Activated CD4-positive, alpha-beta memory T cell treated with anti-CD3 and anti-CD28 coated beads, Interleukin-2, amount 10 ng/mL, durations not matched to agents 7 days and 5 days (primary cell): ENCODE measurements around the gene SMYD4. TPM values are rescaled to one million over a fixed set of nuclear protein-coding genes. Genes with fewer than 3 reads are reported as not detected.
"Not testable (repeated sequence)": the region's sequence is repeated elsewhere in the genome, so short reads cannot be mapped to it uniquely, and the experiment has no call there.

Source experiments
- CTCF ChIA-PET: fragments of 350-600 bp; sonication (Branson Sonifier 250); formaldehyde crosslinking; loops from one replicate; lab custom pipeline; 2021; ENCODE audit warnings: antibody characterized with exemption, inconsistent platforms; lab: Charles Lee
- POLR2A ChIA-PET: fragments of 350-600 bp; sonication (Branson Sonifier 250); formaldehyde crosslinking; loops from one replicate; lab custom pipeline; 2021; ENCODE audit warnings: antibody characterized with exemption; lab: Charles Lee
- DNase-seq: peaks from one replicate; pipeline ENCODE4 v3.0.0-alpha.2; 2020
- H3K27ac Mint-ChIP-seq: one replicate; pipeline ENCODE4 v1.8.0; 2021; ENCODE audit warnings: mild to moderate bottlenecking, mixed read lengths
- H3K27me3 Mint-ChIP-seq: one replicate; pipeline ENCODE4 v1.8.0; 2021; ENCODE audit warnings: mixed read lengths
- H3K36me3 Mint-ChIP-seq: one replicate; pipeline ENCODE4 v1.8.0; 2021; ENCODE audit warnings: low read depth, mixed read lengths
- H3K4me1 Mint-ChIP-seq: one replicate; pipeline ENCODE4 v1.8.0; 2021; ENCODE audit warnings: mixed read lengths
- H3K4me3 Mint-ChIP-seq: one replicate; pipeline ENCODE4 v1.8.0; 2021; ENCODE audit warnings: mild to moderate bottlenecking, mixed read lengths
- H3K9me3 Mint-ChIP-seq: one replicate; pipeline ENCODE4 v1.8.0; 2021; ENCODE audit warnings: mixed read lengths
- total RNA-seq, 2 experiments: library from RNA; stranded (reverse); gene quantifications; one replicate each; pipeline ENCODE4 v1.2.3, GENCODE V29; 2021

SMYD4 gene
- total RNA-seq, 2 experiments from 2014 or later = 27.4 to 29.3 TPM

DNA sequence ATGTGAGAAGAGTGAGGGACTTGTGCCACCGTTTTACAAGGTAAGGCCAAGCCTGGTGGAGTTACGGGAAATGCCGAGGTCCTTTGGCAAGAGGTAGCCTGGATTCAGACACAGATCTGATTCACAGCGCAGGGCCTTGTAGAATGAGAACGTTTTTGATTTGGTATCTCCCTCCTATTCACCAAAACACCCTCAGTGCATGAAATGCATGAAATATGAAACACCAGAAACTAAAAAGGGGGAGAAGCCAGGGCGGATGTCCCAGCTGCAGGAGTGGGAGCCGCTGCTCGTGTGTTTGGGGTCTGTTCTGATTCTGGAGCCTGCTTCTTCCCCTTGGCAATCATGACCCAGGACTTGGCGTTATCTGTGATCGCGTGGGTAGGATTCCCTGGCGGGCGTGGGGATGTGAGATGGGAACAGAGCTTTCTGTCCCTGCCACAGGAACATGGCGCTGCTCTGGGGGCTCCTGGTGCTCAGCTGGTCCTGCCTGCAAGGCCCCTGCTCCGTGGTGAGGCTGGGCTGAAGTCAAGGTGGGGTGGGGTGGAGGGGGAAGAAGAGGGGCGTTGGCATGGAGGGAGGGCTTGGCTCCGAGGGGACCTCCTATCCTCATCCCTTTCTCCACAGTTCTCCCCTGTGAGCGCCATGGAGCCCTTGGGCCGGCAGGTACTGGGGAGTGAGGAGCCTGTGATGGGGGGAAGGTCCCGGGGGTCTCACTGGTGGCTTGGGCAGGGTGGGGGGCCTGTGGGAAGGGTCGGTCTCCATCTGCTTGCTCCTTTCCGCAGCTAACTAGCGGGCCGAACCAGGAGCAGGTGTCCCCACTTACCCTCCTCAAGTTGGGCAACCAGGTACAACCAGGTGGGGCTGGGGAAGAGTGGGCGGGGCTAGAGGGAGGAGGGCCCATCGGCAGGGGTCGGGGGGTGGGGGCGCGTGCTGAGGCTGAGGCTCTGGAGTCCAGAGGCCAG lies 84.9 kb downstream of the SMYD4 start:
- H3K9me3 Mint-ChIP-seq = no peaks in the 10 kb centered on the region
- H3K27me3 Mint-ChIP-seq = no peaks in the 10 kb centered on the region
- no peak overlapping the region for H3K4me3 Mint-ChIP-seq
- H3K27ac Mint-ChIP-seq = no peak overlapping the region
- ChIA-PET POLR2A (no interaction called here), CTCF (no interaction called here)
- no peaks in the 10 kb centered on the region for H3K4me1 Mint-ChIP-seq
- no peak for DNase-seq
- H3K36me3 Mint-ChIP-seq = no peaks in the 10 kb centered on the region

DNA sequence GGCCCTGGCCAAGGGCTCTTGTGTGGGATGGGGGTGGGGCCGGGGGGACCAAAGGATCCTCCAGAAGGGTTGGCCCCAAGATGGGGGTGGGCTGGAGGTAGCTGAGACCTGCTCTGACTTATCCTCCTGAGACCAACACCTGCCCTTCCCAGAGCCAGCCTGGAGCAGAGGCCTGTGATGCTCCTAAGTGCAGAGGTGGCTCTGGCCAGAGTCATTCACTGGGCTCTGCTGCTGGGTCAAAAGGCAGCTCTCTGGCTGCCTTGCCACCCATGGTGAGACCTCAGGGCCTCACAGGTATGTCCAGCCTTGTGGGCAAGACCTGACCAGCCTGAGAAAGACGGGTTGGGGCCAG lies 86.6 kb downstream of the SMYD4 start:
- no peaks in the 10 kb centered on the region for H3K36me3 Mint-ChIP-seq
- H3K4me1 Mint-ChIP-seq = no peaks in the 10 kb centered on the region
- no peaks in the 10 kb centered on the region for H3K9me3 Mint-ChIP-seq
- DNase-seq = no peak
- POLR2A ChIA-PET = interaction anchor here (1.3 kb wide), 1 partner anchor 10 kb away, joined by 3 read pairs; no protein-coding TSS in a partner anchor
- H3K27me3 Mint-ChIP-seq = no peaks in the 10 kb centered on the region
- no peak overlapping the region for H3K27ac Mint-ChIP-seq
- H3K4me3 Mint-ChIP-seq = no peak overlapping the region
- CTCF ChIA-PET = no interaction called here

DNA sequence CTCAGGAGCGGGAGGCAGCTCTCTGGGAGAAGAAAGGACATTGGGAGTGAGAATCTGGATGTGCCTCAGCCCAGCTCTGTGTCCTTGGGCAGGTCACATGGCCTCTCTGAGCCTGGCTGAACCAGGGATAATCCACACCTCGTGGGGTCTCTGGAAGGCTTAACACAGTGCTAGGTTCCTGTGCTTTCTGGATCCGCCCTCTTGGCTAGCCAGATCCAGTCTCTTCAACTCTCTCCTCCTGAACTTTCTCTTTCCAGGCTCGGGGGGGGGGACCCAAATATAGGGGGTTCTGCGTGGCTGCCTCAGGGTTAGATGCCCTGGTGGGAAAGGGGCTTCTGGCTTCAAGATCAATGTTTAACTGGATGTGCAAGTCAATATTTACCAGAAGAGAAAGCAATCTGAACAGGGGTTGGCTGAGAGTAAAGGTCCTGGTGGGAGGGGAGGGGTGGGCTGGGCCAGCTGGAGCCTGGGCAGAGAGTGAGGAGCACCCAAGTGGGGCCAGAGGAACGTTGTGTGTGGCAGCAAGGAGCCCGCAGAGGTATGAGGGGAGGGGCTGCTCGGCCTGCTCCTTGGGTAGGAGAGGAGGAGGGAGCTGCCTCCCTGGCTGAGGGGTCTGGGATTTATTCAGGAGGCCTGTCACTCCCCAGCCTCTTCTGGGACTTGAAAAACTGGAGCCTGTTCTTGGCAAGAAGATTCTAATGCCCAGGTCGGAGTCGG lies 87.2 kb downstream of the SMYD4 start, which contains the start of gene SERPINF2:
Gene SERPINF2 (plus strand): TSS at position 501 of the 717 bp plus-strand sequence. CDS start 2,125 bp downstream, outside the sequence.
- Mint-ChIP-seq H3K27ac (no peak within 1 kb of the TSS), H3K27me3 (no peaks in the 10 kb centered on the region), H3K4me3 (no peak within 1 kb of the TSS), H3K9me3 (no peaks in the 10 kb centered on the region), H3K36me3 (peaks cover 2% of the 10 kb centered on the region), H3K4me1 (no peaks in the 10 kb centered on the region)
- POLR2A ChIA-PET = interaction anchor here (1.3 kb wide), 1 partner anchor 11 kb away, joined by 3 read pairs; no protein-coding TSS in a partner anchor
- CTCF ChIA-PET = no interaction called here
- DNase-seq = no peak

DNA sequence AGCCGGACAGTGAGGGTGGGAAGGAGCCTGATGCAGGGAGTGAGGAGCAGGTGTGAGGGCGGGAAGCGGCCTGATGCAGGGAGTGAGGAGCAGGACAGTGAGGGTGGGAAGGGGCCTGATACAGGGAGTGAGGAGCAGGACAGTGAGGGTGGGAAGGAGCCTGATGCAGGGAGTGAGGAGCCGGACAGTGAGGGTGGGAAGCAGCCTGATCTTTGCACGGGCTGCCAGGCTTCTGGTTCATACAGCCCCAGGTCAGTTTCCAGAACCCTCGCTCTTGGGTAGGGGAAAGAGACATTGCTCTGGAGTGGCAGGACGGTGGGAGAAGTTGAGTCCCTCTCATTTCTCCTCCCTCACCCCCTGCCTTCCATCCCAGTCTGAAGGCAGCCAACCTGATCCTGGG lies 87.8 kb downstream of the SMYD4 start:
- H3K4me1 Mint-ChIP-seq = not testable (repeated sequence)

DNA sequence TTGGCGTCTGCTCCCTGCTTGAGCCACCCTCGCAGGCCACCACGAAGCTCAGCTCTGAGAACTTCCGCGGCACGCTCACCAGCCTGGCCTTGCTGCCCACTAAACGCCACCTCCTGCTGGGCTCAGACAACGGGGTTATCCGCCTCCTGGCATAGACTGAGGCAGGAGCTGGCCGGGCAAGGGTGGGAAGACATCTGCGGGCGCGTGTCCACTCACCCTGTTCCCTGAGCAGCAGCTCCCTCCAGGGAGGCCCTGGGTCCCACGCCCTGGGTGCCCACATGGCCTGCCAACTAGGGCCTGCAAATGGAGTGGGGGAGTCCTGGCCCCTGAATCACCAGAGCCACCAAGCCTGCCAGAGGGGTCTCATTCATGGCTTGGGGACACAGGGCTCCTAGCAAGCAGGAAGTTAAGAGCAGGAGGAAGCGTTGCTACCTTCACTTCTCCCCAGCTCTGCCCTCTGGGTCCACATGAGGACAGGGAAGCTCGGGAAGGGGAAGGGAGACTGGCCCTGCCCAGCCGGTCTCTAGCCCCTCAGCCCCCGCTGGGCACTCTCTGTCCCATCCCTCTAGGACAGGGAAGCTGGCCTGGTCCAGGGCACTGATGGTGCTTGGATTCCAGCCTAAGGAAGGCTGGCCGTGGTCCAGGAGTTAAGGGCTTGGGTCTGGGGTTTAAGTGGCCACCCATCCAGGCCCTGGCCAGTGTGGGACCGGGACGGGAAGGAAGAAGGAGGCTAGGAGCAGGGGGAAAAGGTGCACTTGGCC lies 92.0 kb downstream of the SMYD4 start:
- Mint-ChIP-seq H3K27ac (no peak overlapping the region), H3K4me3 (no peak overlapping the region), H3K27me3 (no peaks in the 10 kb centered on the region), H3K4me1 (peaks cover 6% of the 10 kb centered on the region), H3K36me3 (peaks cover 15% of the 10 kb centered on the region), H3K9me3 (no peaks in the 10 kb centered on the region)
- no peak for DNase-seq
- POLR2A ChIA-PET = interaction anchor here (0.9 to 1.0 kb wide), 2 partner anchors 9 to 22 kb away, joined by 3 read pairs; no protein-coding TSS in a partner anchor
- CTCF ChIA-PET = no interaction called here

More for the DNA sequence above, 87.8 kb downstream of the SMYD4 start:
- H3K27me3 Mint-ChIP-seq, DNase-seq, CTCF ChIA-PET, H3K27ac Mint-ChIP-seq, H3K36me3 Mint-ChIP-seq, H3K4me3 Mint-ChIP-seq, H3K9me3 Mint-ChIP-seq, POLR2A ChIA-PET: not testable (repeated sequence)

DNA sequence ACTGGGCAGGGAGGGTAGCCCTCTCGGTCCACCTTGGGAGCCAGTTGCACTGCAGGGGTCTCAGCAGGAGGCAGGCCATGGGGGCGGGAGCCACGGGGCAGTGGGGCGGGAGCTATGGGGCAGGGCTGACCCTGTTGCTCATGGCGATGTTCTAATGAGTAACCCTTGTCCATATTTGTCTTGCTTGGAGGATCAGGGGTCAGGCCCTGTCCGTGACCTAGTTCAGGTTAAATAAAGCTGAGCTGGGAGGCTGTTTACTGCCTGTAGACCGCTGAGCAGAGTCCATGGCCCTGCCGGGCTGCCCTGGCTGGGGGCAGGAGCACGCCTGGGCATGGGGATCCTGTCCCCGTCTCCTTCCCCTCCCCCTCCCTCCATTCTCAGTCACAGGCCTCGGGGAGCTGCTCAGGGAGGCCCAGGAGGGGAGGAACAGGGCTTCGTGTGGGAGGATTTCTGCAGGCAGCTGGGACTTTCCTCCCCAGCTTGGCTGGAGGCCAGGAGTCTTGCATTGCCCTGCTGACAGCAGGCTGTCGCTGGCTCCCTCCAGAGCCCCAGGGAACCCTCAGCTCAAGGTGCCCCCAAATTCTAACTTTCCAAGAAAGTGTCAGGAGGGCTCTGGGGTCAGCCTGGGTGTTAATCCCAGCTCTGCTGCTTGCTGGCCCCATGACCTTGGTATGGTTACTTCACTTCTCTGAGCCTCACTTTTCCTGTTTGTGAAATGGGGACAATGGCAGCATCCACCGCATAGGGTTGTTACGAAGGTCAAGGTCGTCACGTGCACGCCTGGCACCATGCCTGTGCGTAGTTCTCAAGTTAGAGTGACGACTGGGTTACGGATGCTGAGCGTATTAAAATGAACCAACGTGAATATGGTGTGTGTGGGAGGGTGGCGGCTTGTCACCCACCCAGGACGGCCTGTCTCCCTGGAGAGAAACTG lies 93.1 kb downstream of the SMYD4 start:
- Mint-ChIP-seq H3K27me3 (no peaks in the 10 kb centered on the region), H3K27ac (no peak overlapping the region), H3K9me3 (no peaks in the 10 kb centered on the region), H3K36me3 (peaks cover 15% of the 10 kb centered on the region), H3K4me3 (no peak overlapping the region), H3K4me1 (peaks cover 6% of the 10 kb centered on the region)
- no peak for DNase-seq
- ChIA-PET POLR2A (interaction anchor here (0.8 to 1.2 kb wide), 2 partner anchors 11 to 20 kb away, joined by 3 to 4 read pairs; no protein-coding TSS in a partner anchor), CTCF (interaction anchor here (0.6 kb wide), 1 partner anchor 170 kb away, joined by 3 read pairs; no protein-coding TSS in a partner anchor)

DNA sequence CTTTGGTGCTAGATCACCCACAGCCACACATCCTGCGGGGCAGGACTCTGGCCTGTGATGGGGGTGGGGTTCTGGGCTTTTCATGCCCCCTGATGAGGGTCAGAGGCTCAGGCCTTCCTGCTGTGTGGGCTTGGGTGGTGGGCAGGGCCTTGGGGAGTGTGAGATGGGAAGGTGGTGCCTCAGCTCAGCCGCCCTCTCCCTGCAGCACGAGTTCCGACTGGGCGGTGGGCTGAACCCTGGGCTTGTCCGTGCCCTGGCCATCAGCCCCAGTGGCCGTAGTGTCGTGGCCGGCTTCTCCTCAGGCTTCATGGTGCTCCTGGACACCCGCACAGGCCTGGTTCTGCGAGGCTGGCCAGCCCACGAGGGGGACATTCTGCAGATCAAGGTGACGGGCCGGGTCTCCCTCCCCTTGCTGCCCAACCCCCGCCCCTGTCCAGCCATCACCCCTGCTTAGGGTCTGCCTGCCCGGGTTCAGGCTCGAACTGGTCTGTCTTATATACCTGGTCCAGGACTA lies 93.8 kb downstream of the SMYD4 start:
- POLR2A ChIA-PET = interaction anchor here (0.8 to 1.2 kb wide), 2 partner anchors 11 to 20 kb away, joined by 3 to 4 read pairs; no protein-coding TSS in a partner anchor
- Mint-ChIP-seq H3K9me3 (no peaks in the 10 kb centered on the region), H3K27ac (no peak overlapping the region), H3K27me3 (no peaks in the 10 kb centered on the region), H3K4me1 (peaks cover 6% of the 10 kb centered on the region), H3K4me3 (no peak overlapping the region), H3K36me3 (peaks cover 15% of the 10 kb centered on the region)
- no peak for DNase-seq
- CTCF ChIA-PET = interaction anchor here (0.6 kb wide), 1 partner anchor 171 kb away, joined by 3 read pairs; no protein-coding TSS in a partner anchor

DNA sequence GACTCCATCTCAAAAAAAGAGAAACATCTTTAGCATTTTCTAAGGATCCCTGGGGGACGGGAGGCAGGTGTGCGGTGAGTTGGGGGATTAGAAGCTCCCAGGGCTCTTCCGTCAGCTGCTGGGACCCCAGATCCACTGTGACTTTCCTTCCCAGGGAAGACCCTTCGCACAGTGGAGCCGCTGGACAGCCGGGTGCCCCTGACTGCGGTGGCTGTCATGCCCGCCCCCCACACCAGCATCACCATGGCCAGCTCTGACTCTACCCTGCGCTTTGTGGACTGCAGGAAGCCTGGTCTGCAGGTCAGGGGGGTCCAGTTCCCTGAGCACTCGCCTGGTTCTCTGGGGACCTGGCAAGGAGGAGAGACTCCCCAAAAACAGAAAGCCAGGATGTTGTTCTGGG lies 94.3 kb downstream of the SMYD4 start:
- no peak for DNase-seq
- peaks cover 15% of the 10 kb centered on the region for H3K36me3 Mint-ChIP-seq
- peaks cover 6% of the 10 kb centered on the region for H3K4me1 Mint-ChIP-seq
- ChIA-PET POLR2A (no interaction called here), CTCF (no interaction called here)
- H3K27ac Mint-ChIP-seq = no peak overlapping the region
- H3K4me3 Mint-ChIP-seq = no peak overlapping the region
- H3K9me3 Mint-ChIP-seq = no peaks in the 10 kb centered on the region
- no peaks in the 10 kb centered on the region for H3K27me3 Mint-ChIP-seq

DNA sequence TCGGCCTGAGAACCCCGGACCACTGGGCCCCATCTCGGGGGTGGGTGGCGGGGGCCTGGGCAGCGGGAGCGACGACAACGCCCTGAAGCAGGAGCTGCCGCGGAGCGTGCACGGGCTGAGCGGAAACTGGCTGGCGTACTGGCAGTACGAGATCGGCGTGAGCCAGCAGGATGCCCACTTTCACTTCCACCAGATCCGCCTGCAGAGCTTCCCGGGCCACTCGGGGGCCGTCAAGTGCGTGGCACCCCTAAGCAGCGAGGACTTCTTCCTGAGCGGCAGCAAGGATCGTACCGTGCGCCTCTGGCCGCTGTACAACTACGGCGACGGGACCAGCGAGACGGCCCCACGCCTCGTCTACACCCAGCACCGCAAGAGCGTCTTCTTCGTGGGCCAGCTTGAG lies 95.9 kb downstream of the SMYD4 start:
- ChIA-PET POLR2A (interaction anchor here (0.6 to 3.1 kb wide), 2 partner anchors 17 to 233 kb away, joined by 3 to 11 read pairs; no protein-coding TSS in a partner anchor), CTCF (no interaction called here)
- Mint-ChIP-seq H3K9me3 (no peaks in the 10 kb centered on the region), H3K27me3 (no peaks in the 10 kb centered on the region), H3K27ac (no peak overlapping the region), H3K36me3 (peaks cover 23% of the 10 kb centered on the region), H3K4me3 (no peak overlapping the region), H3K4me1 (peaks cover 13% of the 10 kb centered on the region)
- DNase-seq = no peak

DNA sequence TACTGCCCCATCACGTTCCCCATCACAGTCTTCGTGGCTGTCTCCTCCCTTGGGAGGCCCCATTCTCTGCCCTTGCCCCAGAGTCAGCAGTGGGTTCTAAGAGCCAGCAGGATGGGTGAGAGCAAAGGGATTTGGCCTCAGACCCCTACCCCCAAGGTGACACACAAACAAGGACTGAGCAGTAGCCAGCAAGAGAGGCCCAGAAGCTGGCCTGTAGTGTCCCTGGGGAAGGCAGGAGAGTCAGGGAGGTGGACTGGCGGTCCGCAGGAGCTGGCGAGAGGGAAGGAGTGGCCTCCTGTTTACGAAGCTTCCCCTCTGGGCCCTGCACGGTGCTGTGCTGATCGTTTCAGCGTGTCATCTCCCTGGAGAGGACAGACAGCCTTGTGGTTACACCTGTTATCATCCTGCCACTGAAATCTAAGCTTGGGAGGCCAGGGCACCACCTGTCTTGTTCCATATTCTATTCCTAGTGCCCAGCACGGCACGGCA lies 96.8 kb downstream of the SMYD4 start:
- DNase-seq = no peak
- Mint-ChIP-seq H3K4me3 (no peak overlapping the region), H3K4me1 (peaks cover 18% of the 10 kb centered on the region), H3K27ac (no peak overlapping the region), H3K36me3 (peaks cover 27% of the 10 kb centered on the region), H3K27me3 (no peaks in the 10 kb centered on the region), H3K9me3 (no peaks in the 10 kb centered on the region)
- ChIA-PET POLR2A (interaction anchor here (3.1 kb wide), 1 partner anchor 16 kb away, joined by 11 read pairs; no protein-coding TSS in a partner anchor), CTCF (no interaction called here)

DNA sequence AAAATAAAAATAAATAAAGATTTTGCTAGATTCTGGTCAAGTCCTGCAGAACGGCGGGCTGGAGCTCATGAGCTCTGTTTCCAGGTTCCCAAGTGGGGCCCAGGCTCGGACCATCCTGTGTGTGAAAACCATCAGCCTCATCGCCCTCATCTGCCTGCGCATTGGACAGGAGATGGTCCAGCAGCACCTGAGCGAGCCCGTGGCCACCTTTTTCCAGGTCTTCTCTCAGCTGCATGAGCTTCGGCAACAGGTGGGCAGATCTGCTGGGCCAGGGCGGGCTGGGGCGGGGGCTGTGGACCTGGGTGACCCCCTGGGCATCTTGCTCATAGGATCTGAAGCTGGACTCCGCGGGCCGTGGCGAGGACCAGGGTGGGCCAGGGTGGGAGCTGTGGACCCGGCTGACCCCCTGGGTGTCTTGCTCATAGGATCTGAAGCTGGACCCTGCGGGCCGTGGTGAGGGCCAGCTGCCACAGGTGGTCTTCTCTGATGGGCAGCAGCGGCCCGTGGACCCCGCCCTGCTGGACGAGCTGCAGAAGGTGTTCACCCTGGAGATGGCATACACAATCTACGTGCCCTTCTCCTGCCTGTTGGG lies 97.4 kb downstream of the SMYD4 start:
- Mint-ChIP-seq H3K4me3 (no peak overlapping the region), H3K4me1 (peaks cover 18% of the 10 kb centered on the region), H3K36me3 (peaks cover 23% of the 10 kb centered on the region), H3K27ac (no peak overlapping the region), H3K9me3 (no peaks in the 10 kb centered on the region), H3K27me3 (no peaks in the 10 kb centered on the region)
- ChIA-PET POLR2A (interaction anchor here (1.0 to 3.1 kb wide), 2 partner anchors 16 to 97 kb away, joined by 3 to 11 read pairs; partner anchors contain the start of genes RPA1 and SMYD4), CTCF (no interaction called here)
- DNase-seq = no peak
